HepG2 (cell line): ENCODE measurements around the gene STAT4. TPM values are rescaled to one million over a fixed set of nuclear protein-coding genes. Genes with fewer than 3 reads are reported as not detected.

Experiments
- CENPT ChIP-seq: sonication (generic); formaldehyde crosslinking; IDR thresholded peaks from 2 replicates; pipeline ENCODE4 v1.8.0; 2022; ENCODE audit warnings: low read depth, mild to moderate bottlenecking, moderate library complexity, missing genetic modification reagents
- KLF15 ChIP-seq: sonication (generic); formaldehyde crosslinking; IDR thresholded peaks from 2 replicates; pipeline ENCODE4 v1.8.1; 2023; ENCODE audit warnings: borderline replicate concordance, mild to moderate bottlenecking, inconsistent platforms, missing genetic modification reagents, mixed read lengths
- NR0B2 ChIP-seq: sonication (generic); formaldehyde crosslinking; IDR thresholded peaks from 2 replicates; pipeline ENCODE4 v1.4.0; 2020; ENCODE audit warnings: mild to moderate bottlenecking, missing genetic modification reagents
- STAT6 ChIP-seq: sonication (generic); formaldehyde crosslinking; IDR thresholded peaks from 2 replicates; pipeline ENCODE4 v1.4.0; 2020; ENCODE audit warnings: missing genetic modification reagents, mild to moderate bottlenecking, borderline replicate concordance
- TRAFD1 ChIP-seq: sonication (generic); formaldehyde crosslinking; IDR thresholded peaks from 2 replicates; pipeline ENCODE4 v1.5.1; 2020; ENCODE audit warnings: missing genetic modification reagents, mild to moderate bottlenecking, borderline replicate concordance
- ZFP37 ChIP-seq: sonication (generic); formaldehyde crosslinking; IDR thresholded peaks from 2 replicates; pipeline ENCODE4 v1.4.0; 2020; ENCODE audit warnings: missing genetic modification reagents, borderline replicate concordance
- ZNF280D ChIP-seq: sonication (generic); formaldehyde crosslinking; IDR thresholded peaks from 2 replicates; pipeline ENCODE4 v1.5.1; 2020; ENCODE audit warnings: mild to moderate bottlenecking, missing genetic modification reagents
- ZNF646 ChIP-seq: sonication (generic); formaldehyde crosslinking; IDR thresholded peaks from 2 replicates; pipeline ENCODE4 v1.9.0; 2021; ENCODE audit warnings: mild to moderate bottlenecking, missing genetic modification reagents
- ZNF746 ChIP-seq: sonication (generic); formaldehyde crosslinking; IDR thresholded peaks from 2 replicates; pipeline ENCODE4 v1.8.0; 2022; ENCODE audit warnings: mild to moderate bottlenecking, missing genetic modification reagents
- polyA plus RNA-seq, 8 experiments: library from polyadenylated mRNA; depleted of rRNA in 3 of 8; stranded (reverse) in 7 of 8; unstranded in 1 of 8; fragments of >200 nt; fragmentation: Illumina TruSeq in 4 of 8; extraction: Trizol in 4 of 8; gene quantifications; 2 replicates each; pipeline versions ENCODE4 v1.2.1 to v1.2.3, GENCODE V29; 2011 to 2016; ENCODE audit warnings: low read depth in 4 of 8, missing spikeins in 1 of 8, mixed read lengths in 1 of 8; ENCODE audit not compliant: insufficient read depth in 1 of 8
- total RNA-seq, 5 experiments: library from RNA; depleted of rRNA; stranded (reverse); fragments of >200 nt; fragmentation: Illumina TruSeq; extraction: Trizol; gene quantifications; 2 replicates each; pipeline ENCODE4 v1.2.3, GENCODE V29; 2016; ENCODE audit warnings: low read depth in 1 of 5

STAT4 gene
- total and polyA plus RNA-seq, 2 of the 13 experiments (the other 11 are each of a cell fraction or from before 2014, with no cell fraction given) = 0.37 TPM; not detected in 1

- no peak for TF ChIP-seq ZNF646
- no peak for TF ChIP-seq NR0B2
- TF ChIP-seq STAT6 (CRISPR knock-in tag) = no peak
- TF ChIP-seq KLF15 (CRISPR knock-in tag) = no peak
- no peak for TF ChIP-seq ZFP37
- TF ChIP-seq ZNF746 (CRISPR knock-in tag) = no peak
- TF ChIP-seq CENPT = no peak
- TF ChIP-seq TRAFD1 = no peak
- no peak for TF ChIP-seq ZNF280D (CRISPR knock-in tag)
Measured at GRCh38 chr2:191049728-191050639, 100.8 kb downstream of the STAT4 start (continued).
